ENCODE data around the gene MGLL.

MGLL gene

DNA sequence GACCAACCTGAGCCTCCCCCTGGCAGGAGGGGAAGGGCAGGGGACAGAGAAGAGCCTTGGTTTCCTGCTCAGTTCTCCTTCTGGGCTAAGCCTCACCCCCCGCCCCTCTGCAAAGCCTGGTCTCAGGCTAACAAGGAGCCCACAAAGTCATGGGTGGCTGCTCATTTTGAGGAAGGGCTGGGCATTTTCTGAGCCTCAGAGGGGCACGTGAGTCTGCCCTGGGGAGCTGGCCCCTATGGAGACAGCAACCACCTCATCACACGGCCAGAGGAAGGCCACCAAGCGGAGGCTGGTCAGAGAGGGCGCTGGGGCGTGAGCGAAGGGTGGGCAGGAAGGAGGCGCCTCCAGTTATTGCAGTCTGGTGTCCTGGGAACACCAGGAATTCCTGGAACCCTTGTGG is 130.8 kb downstream of the MGLL start:
- H3K36me3 ChIP-seq (ENCODE audit: insufficient read depth, low read length) = no peaks in the 10 kb centered on the region
- no peak overlapping the region for H3K4me3 ChIP-seq (ENCODE audit: low read depth in 1 of 2, low read length in 2 of 2)
- ATAC-seq (ENCODE audit: insufficient read depth, low read depth) = no peak
- H3K27ac ChIP-seq (ENCODE audit: low read length) = no peak overlapping the region
- TF ChIP-seq, protein P1, sequence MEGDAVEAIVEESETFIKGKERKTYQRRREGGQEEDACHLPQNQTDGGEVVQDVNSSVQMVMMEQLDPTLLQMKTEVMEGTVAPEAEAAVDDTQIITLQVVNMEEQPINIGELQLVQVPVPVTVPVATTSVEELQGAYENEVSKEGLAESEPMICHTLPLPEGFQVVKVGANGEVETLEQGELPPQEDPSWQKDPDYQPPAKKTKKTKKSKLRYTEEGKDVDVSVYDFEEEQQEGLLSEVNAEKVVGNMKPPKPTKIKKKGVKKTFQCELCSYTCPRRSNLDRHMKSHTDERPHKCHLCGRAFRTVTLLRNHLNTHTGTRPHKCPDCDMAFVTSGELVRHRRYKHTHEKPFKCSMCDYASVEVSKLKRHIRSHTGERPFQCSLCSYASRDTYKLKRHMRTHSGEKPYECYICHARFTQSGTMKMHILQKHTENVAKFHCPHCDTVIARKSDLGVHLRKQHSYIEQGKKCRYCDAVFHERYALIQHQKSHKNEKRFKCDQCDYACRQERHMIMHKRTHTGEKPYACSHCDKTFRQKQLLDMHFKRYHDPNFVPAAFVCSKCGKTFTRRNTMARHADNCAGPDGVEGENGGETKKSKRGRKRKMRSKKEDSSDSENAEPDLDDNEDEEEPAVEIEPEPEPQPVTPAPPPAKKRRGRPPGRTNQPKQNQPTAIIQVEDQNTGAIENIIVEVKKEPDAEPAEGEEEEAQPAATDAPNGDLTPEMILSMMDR (IDR thresholded peaks at IDR 0.05; ENCODE audit: borderline replicate concordance, extremely low read depth, low read length, poor library complexity, severe bottlenecking) = no peak
- TF ChIP-seq EZH2 (IDR thresholded peaks at IDR 0.05; ENCODE audit: borderline replicate concordance, low read depth, low read length, severe bottlenecking) = no peak
- H3K9me3 ChIP-seq (ENCODE audit: insufficient read depth, low read length, severe bottlenecking) = no peaks in the 10 kb centered on the region
- H2AFZ ChIP-seq (ENCODE audit: low read depth, low read length) = no peak overlapping the region
- no peak overlapping the region for H3K4me2 ChIP-seq (ENCODE audit: insufficient read depth, low read length)
- H3K27me3 ChIP-seq (ENCODE audit: insufficient read depth, low read length, poor library complexity) = no peaks in the 10 kb centered on the region
- no peaks in the 10 kb centered on the region for H3K4me1 ChIP-seq (ENCODE audit: insufficient read depth, low read length)
- no peaks in the 10 kb centered on the region for H4K20me1 ChIP-seq (ENCODE audit: insufficient read depth, low read length)
- DNase-seq = no peak
- no peak overlapping the region for H3K9ac ChIP-seq (ENCODE audit: low read depth, low read length)
- H3K79me2 ChIP-seq (ENCODE audit: insufficient read depth, low read length) = no peaks in the 10 kb centered on the region

DNA sequence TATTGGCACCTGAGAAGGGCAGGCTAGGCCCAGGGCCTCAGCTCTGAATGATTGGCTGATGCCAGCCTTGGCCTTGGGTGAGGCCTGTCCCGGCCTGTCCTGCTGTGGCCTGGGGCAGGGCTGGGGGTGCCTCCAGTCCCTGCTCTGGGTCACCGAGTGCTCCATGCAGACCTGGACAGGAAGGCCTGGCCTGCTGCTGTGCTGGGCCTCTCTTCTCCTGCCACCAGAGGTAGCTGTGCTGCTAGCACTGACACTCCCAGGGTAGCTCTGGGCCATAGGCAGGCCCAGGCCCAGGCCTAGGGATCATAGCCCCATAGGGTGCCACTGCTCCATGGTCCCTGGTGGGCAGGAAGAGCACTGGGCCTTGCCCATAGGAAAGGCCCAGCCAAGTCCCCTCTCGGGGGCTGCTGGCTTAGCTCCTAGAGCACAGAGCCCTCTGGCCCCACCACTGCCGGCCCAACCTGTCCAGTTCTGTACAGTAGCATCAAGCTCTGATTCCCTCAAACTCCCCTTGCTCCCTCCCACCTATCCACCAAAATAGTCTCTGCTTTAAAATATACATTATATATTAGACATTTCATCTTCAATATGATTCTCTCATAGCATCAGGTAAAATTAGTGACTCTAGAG is 131.4 kb downstream of the MGLL start:
- Histone ChIP-seq H3K79me2 (ENCODE audit: insufficient read depth, low read length) (no peaks in the 10 kb centered on the region), H2AFZ (ENCODE audit: low read depth, low read length) (no peak overlapping the region), H3K36me3 (ENCODE audit: insufficient read depth, low read length) (no peaks in the 10 kb centered on the region), H3K4me1 (ENCODE audit: insufficient read depth, low read length) (no peaks in the 10 kb centered on the region), H3K9ac (ENCODE audit: low read depth, low read length) (no peak overlapping the region), H3K9me3 (ENCODE audit: insufficient read depth, low read length, severe bottlenecking) (no peaks in the 10 kb centered on the region), H3K4me3 (ENCODE audit: low read depth in 1 of 2, low read length in 2 of 2) (no peak overlapping the region), H3K4me2 (ENCODE audit: insufficient read depth, low read length) (no peak overlapping the region), H3K27me3 (ENCODE audit: insufficient read depth, low read length, poor library complexity) (no peaks in the 10 kb centered on the region), H3K27ac (ENCODE audit: low read length) (no peak overlapping the region), H4K20me1 (ENCODE audit: insufficient read depth, low read length) (no peaks in the 10 kb centered on the region)
- DNase-seq = no peak
- peak; percentile 64; the same call in 2 of the 3 replicates for ATAC-seq (ENCODE audit: insufficient read depth, low read depth)
- no peak for TF ChIP-seq EZH2 (IDR thresholded peaks at IDR 0.05; ENCODE audit: borderline replicate concordance, low read depth, low read length, severe bottlenecking)
- TF ChIP-seq, protein P1 (IDR thresholded peaks at IDR 0.05; ENCODE audit: borderline replicate concordance, extremely low read depth, low read length, poor library complexity, severe bottlenecking) = peak; percentile 47

DNA sequence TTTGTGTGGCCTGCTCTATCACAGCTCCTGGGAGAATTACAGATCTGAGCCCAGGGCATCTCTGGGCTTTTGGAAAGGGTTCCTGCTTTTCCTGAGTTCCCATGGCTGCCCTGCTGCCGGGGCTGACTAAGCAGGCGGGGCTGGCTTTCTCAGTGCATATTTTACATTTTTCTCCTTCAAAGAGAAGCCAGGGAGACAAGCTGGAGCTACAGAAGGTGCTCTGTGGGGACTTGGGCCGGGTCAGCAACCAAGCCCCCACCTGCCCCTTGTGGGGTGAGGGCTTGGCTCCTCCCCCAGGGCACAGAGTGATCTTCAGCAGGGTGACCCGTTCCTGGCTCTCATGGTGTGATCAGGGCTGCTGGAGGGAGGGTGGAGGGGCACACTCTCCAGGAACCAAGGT is 132.2 kb downstream of the MGLL start:
- DNase-seq (no peak), ATAC-seq (ENCODE audit: insufficient read depth, low read depth) (no peak)
- Histone ChIP-seq H2AFZ (ENCODE audit: low read depth, low read length) (no peak overlapping the region), H3K27ac (ENCODE audit: low read length) (no peak overlapping the region), H3K9me3 (ENCODE audit: insufficient read depth, low read length, severe bottlenecking) (no peaks in the 10 kb centered on the region), H3K27me3 (ENCODE audit: insufficient read depth, low read length, poor library complexity) (no peaks in the 10 kb centered on the region), H4K20me1 (ENCODE audit: insufficient read depth, low read length) (no peaks in the 10 kb centered on the region), H3K4me3 (ENCODE audit: low read depth in 1 of 2, low read length in 2 of 2) (no peak overlapping the region), H3K4me2 (ENCODE audit: insufficient read depth, low read length) (no peak overlapping the region), H3K9ac (ENCODE audit: low read depth, low read length) (no peak overlapping the region), H3K79me2 (ENCODE audit: insufficient read depth, low read length) (no peaks in the 10 kb centered on the region), H3K36me3 (ENCODE audit: insufficient read depth, low read length) (no peaks in the 10 kb centered on the region), H3K4me1 (ENCODE audit: insufficient read depth, low read length) (no peaks in the 10 kb centered on the region)
- no peak for TF ChIP-seq EZH2 (IDR thresholded peaks at IDR 0.05; ENCODE audit: borderline replicate concordance, low read depth, low read length, severe bottlenecking)
- TF ChIP-seq, protein P1 (IDR thresholded peaks at IDR 0.05; ENCODE audit: borderline replicate concordance, extremely low read depth, low read length, poor library complexity, severe bottlenecking) = no peak
